H9 (cell line): ENCODE measurements around the gene ENOSF1. TPM values are rescaled to one million over a fixed set of nuclear protein-coding genes. Genes with fewer than 3 reads are reported as not detected.

Experiments
- DNase-seq: peaks from one replicate; pipeline ENCODE4 v3.0.0-alpha.2; 2017
- H2AFZ ChIP-seq: one replicate; pipeline ENCODE4 v1.6.1; 2013; ENCODE audit warnings: mild to moderate bottlenecking, low read length, control low read depth, moderate library complexity
- H2AK5ac ChIP-seq: 2 replicates; pipeline ENCODE4 v1.6.1; 2013; ENCODE audit warnings: low read length, control low read depth, mixed read lengths; ENCODE audit not compliant: insufficient read length
- H2BK120ac ChIP-seq: one replicate; pipeline ENCODE4 v1.6.1; 2013; ENCODE audit warnings: low read depth, mild to moderate bottlenecking, low read length, control low read depth, inconsistent platforms; ENCODE audit not compliant: poor library complexity, severe bottlenecking
- H2BK12ac ChIP-seq: 2 replicates; pipeline ENCODE4 v1.6.1; 2013; ENCODE audit warnings: low read length, control low read depth, mixed read lengths, low read depth; ENCODE audit not compliant: insufficient read length
- H2BK15ac ChIP-seq: 2 replicates; pipeline ENCODE4 v1.6.1; 2013; ENCODE audit warnings: low read depth, low read length, control low read depth
- H2BK20ac ChIP-seq: one replicate; pipeline ENCODE4 v1.6.1; 2013; ENCODE audit warnings: low read depth, mild to moderate bottlenecking, low read length, control low read depth, inconsistent platforms; ENCODE audit not compliant: poor library complexity, severe bottlenecking
- H2BK5ac ChIP-seq: 2 replicates; pipeline ENCODE4 v1.6.1; 2013; ENCODE audit warnings: low read length, control low read depth, mixed read lengths; ENCODE audit not compliant: insufficient read length
- H3K14ac ChIP-seq: 2 replicates; pipeline ENCODE4 v1.6.1; 2013; ENCODE audit warnings: low read length, control low read depth; ENCODE audit not compliant: insufficient read depth
- H3K18ac ChIP-seq: 2 replicates; pipeline ENCODE4 v1.6.1; 2013; ENCODE audit warnings: low read depth, mild to moderate bottlenecking, mixed read lengths, low read length, control low read depth; ENCODE audit not compliant: insufficient read length
- H3K23ac ChIP-seq: 2 replicates; pipeline ENCODE4 v1.6.1; 2013; ENCODE audit warnings: low read length, control low read depth, mixed read lengths, low read depth; ENCODE audit not compliant: insufficient read length
- H3K23me2 ChIP-seq: 2 replicates; pipeline ENCODE4 v1.6.1; 2013; ENCODE audit warnings: low read depth, mild to moderate bottlenecking, mixed read lengths, low read length, control low read depth; ENCODE audit not compliant: insufficient read length, poor library complexity, severe bottlenecking
- H3K27ac ChIP-seq: 2 replicates; pipeline ENCODE4 v1.5.1; 2013; ENCODE audit warnings: low read length, control low read depth, mixed read lengths, low read depth; ENCODE audit not compliant: insufficient read length
- H3K27me3 ChIP-seq: 2 replicates; pipeline ENCODE4 v1.6.1; 2013; ENCODE audit warnings: low read length, control low read depth, inconsistent platforms; ENCODE audit not compliant: insufficient read depth
- H3K4ac ChIP-seq: 2 replicates; pipeline ENCODE4 v1.6.1; 2013; ENCODE audit warnings: low read depth, mild to moderate bottlenecking, control low read depth, inconsistent platforms, low read length, moderate library complexity
- H3K4me1 ChIP-seq: 2 replicates; pipeline ENCODE4 v1.6.1; 2013; ENCODE audit warnings: low read length, control low read depth, inconsistent platforms; ENCODE audit not compliant: insufficient read depth
- H3K4me2 ChIP-seq: 2 replicates; pipeline ENCODE4 v1.6.1; 2013; ENCODE audit warnings: low read length, control low read depth, mixed read lengths; ENCODE audit not compliant: insufficient read length, insufficient read depth
- H3K56ac ChIP-seq: 2 replicates; pipeline ENCODE4 v1.6.1; 2013; ENCODE audit warnings: low read depth, mild to moderate bottlenecking, mixed read lengths, low read length, control low read depth; ENCODE audit not compliant: insufficient read length
- H3K79me1 ChIP-seq: 2 replicates; pipeline ENCODE4 v1.6.1; 2013; ENCODE audit warnings: low read depth, mild to moderate bottlenecking, moderate library complexity, low read length, control low read depth, inconsistent platforms; ENCODE audit not compliant: insufficient read depth, poor library complexity, severe bottlenecking
- H3K79me2 ChIP-seq: 2 replicates; pipeline ENCODE4 v1.6.1; 2013; ENCODE audit warnings: low read length, control low read depth, inconsistent platforms; ENCODE audit not compliant: insufficient read depth
- H3K9ac ChIP-seq: 2 replicates; pipeline ENCODE4 v1.6.1; 2013; ENCODE audit warnings: low read length, control low read depth, mixed read lengths; ENCODE audit not compliant: insufficient read length; ENCODE audit errors: extremely low read depth
- H3K9me3 ChIP-seq: one replicate; pipeline ENCODE4 v1.6.1; 2013; ENCODE audit warnings: low read depth, low read length, inconsistent platforms; ENCODE audit not compliant: control insufficient read depth
- H3T11ph ChIP-seq: one replicate; pipeline ENCODE4 v1.6.1; 2013; ENCODE audit warnings: mild to moderate bottlenecking, low read length, control low read depth, inconsistent platforms
- H4K20me1 ChIP-seq: one replicate; pipeline ENCODE4 v1.6.1; 2013; ENCODE audit not compliant: control insufficient read depth, insufficient read length, insufficient read depth
- H4K5ac ChIP-seq: 2 replicates; pipeline ENCODE4 v1.6.1; 2013; ENCODE audit warnings: low read depth, mild to moderate bottlenecking, mixed read lengths, low read length, control low read depth; ENCODE audit not compliant: insufficient read length
- H4K8ac ChIP-seq: replicated peaks from 2 replicates; pipeline ENCODE4 v1.6.1; 2013; ENCODE audit warnings: low read length, control low read depth, mixed read lengths, low read depth; ENCODE audit not compliant: insufficient read length
- H4K91ac ChIP-seq: 2 replicates; pipeline ENCODE4 v1.6.1; 2013; ENCODE audit warnings: low read depth, mild to moderate bottlenecking, moderate library complexity, mixed read lengths, low read length, control low read depth; ENCODE audit not compliant: insufficient read length
- H3K27ac Mint-ChIP-seq, 3 experiments: 2 replicates in 2 of 3; 3 replicates in 1 of 3; pipeline ENCODE4 v1.8.0; 2020 to 2021; ENCODE audit warnings: mixed read lengths in 3 of 3, mild to moderate bottlenecking in 1 of 3, moderate library complexity in 1 of 3
- H3K27me3 Mint-ChIP-seq: 2 replicates; pipeline ENCODE4 v1.8.0; 2021; ENCODE audit warnings: low read depth, mild to moderate bottlenecking, moderate library complexity, mixed read lengths
- H3K36me3 Mint-ChIP-seq, 3 experiments: 2 replicates in 2 of 3; 3 replicates in 1 of 3; pipeline ENCODE4 v1.8.0; 2020 to 2021; ENCODE audit warnings: low read depth in 3 of 3, mixed read lengths in 3 of 3; ENCODE audit not compliant: insufficient read depth in 1 of 3
- H3K4me1 Mint-ChIP-seq, 2 experiments: 2 replicates each; pipeline ENCODE4 v1.8.0; 2020; ENCODE audit warnings: mixed read lengths in 2 of 2
- H3K4me3 Mint-ChIP-seq, 2 experiments: 2 replicates in 1 of 2; 3 replicates in 1 of 2; pipeline ENCODE4 v1.8.0; 2020 to 2021; ENCODE audit warnings: mild to moderate bottlenecking in 2 of 2, mixed read lengths in 2 of 2, moderate library complexity in 1 of 2
- H3K9me3 Mint-ChIP-seq, 2 experiments: 2 replicates in 1 of 2; 3 replicates in 1 of 2; pipeline ENCODE4 v1.8.0; 2020; ENCODE audit warnings: mild to moderate bottlenecking in 2 of 2, mixed read lengths in 2 of 2, moderate library complexity in 1 of 2
- whole genome bisulfite sequencing: extraction: QIAGEN DNeasy Blood & Tissue Kit; methylation state at CpG from one replicate; pipeline ENCODE4 v1.1.7; 2013; ENCODE audit warnings: missing lambda C conversion rate, low lambda C conversion rate, mixed read lengths; ENCODE audit not compliant: insufficient read length; ENCODE audit errors: extremely low coverage; 5-methylcytosine and 5-hydroxymethylcytosine counted together
- total RNA-seq: library from RNA; stranded (reverse); gene quantifications from 2 replicates; pipeline ENCODE4 v1.2.1, GENCODE V29; 2021
- TF ChIP-seq, protein P1 (sequence below): fragments of 200-600 bp; sonication (generic); conservative IDR thresholded peaks from 3 replicates; pipeline ENCODE4 v1.8.0; 2021; ENCODE audit warnings: antibody characterized with exemption, mild to moderate bottlenecking

The ENOSF1 gene
- total RNA-seq, 1 experiment from 2014 or later, result 40.3 TPM

DNA sequence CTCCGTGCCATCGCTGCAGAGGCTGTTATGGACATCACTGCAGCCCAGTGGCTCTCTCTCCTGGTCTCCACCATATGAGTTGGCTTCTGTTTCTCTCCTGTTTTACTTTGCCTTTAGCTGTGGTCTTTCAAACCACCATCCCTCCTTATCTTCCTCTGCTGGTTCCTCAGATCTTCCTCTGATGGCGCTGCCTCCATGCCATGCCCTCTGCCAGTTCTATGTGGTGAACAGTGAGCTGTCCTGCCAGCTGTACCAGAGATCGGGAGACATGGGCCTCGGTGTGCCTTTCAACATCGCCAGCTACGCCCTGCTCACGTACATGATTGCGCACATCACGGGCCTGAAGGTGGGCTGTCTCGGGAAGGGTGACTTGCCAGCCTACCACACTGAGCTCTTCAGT lies 41.9 kb downstream of the ENOSF1 start:
- Histone ChIP-seq H3K14ac (no peak overlapping the region), H3K18ac (no peak overlapping the region), H3K56ac (no peak overlapping the region), H4K91ac (no peak overlapping the region), H3K9me3 (no peaks in the 10 kb centered on the region), H2BK120ac (no peak overlapping the region), H3K9ac (no peak overlapping the region), H3K23me2 (no peaks in the 10 kb centered on the region), H3K27me3 (no peaks in the 10 kb centered on the region), H3T11ph (no peak overlapping the region), H2BK5ac (no peak overlapping the region), H3K79me2 (peaks cover 5% of the 10 kb centered on the region; the same call in 1 of the 2 replicates), H2AFZ (no peak overlapping the region), H3K23ac (no peak overlapping the region), H4K20me1 (no peaks in the 10 kb centered on the region), H4K8ac (no peak overlapping the region), H2BK15ac (no peak overlapping the region), H2AK5ac (no peak overlapping the region), H3K4ac (no peak overlapping the region), H4K5ac (no peak overlapping the region), H3K79me1 (no peaks in the 10 kb centered on the region), H3K4me2 (no peak overlapping the region), H3K4me1 (no peaks in the 10 kb centered on the region), H2BK20ac (no peak overlapping the region), H2BK12ac (no peak overlapping the region), H3K27ac (no peak overlapping the region)
- TF ChIP-seq, protein P1, sequence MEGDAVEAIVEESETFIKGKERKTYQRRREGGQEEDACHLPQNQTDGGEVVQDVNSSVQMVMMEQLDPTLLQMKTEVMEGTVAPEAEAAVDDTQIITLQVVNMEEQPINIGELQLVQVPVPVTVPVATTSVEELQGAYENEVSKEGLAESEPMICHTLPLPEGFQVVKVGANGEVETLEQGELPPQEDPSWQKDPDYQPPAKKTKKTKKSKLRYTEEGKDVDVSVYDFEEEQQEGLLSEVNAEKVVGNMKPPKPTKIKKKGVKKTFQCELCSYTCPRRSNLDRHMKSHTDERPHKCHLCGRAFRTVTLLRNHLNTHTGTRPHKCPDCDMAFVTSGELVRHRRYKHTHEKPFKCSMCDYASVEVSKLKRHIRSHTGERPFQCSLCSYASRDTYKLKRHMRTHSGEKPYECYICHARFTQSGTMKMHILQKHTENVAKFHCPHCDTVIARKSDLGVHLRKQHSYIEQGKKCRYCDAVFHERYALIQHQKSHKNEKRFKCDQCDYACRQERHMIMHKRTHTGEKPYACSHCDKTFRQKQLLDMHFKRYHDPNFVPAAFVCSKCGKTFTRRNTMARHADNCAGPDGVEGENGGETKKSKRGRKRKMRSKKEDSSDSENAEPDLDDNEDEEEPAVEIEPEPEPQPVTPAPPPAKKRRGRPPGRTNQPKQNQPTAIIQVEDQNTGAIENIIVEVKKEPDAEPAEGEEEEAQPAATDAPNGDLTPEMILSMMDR, result no peak
- Mint-ChIP-seq H3K27ac (no peak overlapping the region; a peak in 1 of 7 replicates), H3K9me3 (peaks cover 8% of the 10 kb centered on the region in 2 experiments), H3K27me3 (no peaks in the 10 kb centered on the region), H3K4me3 (no peak overlapping the region), H3K4me1 (0 out of 4 replicates have a peak, but pooled peaks cover 0 to 4% of the 10 kb centered on the region in 2 experiments), H3K36me3 (peaks cover 36 to 81% (median 74%) of the 10 kb centered on the region in 3 experiments)
- DNase-seq, result no peak
- no CpG with 5 or more reads among the region's 11 CpGs for WGBS
